ENCODE results near the gene CMSS1. TPM values are rescaled to one million over a fixed set of nuclear protein-coding genes. Genes with fewer than 3 reads are reported as not detected.

Gene CMSS1
- polyA plus RNA-seq, 1 donor from 2014 or later: 31.8 TPM

DNA sequence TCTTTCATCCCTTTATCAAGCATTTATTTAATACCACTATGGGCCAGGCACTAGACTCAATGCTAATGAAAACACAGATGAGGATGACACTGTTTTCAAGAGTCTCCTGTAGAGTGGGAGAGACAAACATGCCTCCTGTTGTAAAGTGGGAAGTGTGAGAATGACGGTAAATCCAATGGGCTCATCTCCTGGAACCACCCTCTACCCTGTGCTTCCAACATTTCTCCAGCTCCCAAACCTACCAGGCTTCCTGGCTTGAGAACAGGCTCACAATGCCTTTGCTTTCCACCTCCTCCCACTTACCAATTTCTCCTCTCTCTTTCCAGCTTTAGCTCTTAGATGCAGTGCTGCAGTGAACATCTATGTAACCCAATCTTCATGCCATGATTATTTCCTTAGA is 389.0 kb downstream of the CMSS1 start:
- no peak overlapping the region for H3K4me3 ChIP-seq (ENCODE audit: low read length)
- H3K9me2 ChIP-seq (ENCODE audit: insufficient read depth, low read length): no peaks in the 10 kb centered on the region
- no peaks in the 10 kb centered on the region for H3K27me3 ChIP-seq (ENCODE audit: insufficient read depth, low read depth, low read length)
- H3K9me3 ChIP-seq (ENCODE audit: low read length): no peaks in the 10 kb centered on the region
- H3K36me3 ChIP-seq (ENCODE audit: insufficient read depth, low read length): no peaks in the 10 kb centered on the region
- H3K27ac ChIP-seq (ENCODE audit: low read length): no peak overlapping the region
- no peaks in the 10 kb centered on the region for H3F3A ChIP-seq (ENCODE audit: insufficient read depth, low read length, poor library complexity, severe bottlenecking)
- no peaks in the 10 kb centered on the region for H4K20me1 ChIP-seq (ENCODE audit: insufficient read depth)
- no peak overlapping the region for H2AFZ ChIP-seq (ENCODE audit: low read depth, low read length)
- no peak overlapping the region for H3K9ac ChIP-seq (ENCODE audit: low read length)
- no peak for TF ChIP-seq RAD21 (conservative IDR thresholded peaks at IDR 0.05)
- TF ChIP-seq, protein P1, sequence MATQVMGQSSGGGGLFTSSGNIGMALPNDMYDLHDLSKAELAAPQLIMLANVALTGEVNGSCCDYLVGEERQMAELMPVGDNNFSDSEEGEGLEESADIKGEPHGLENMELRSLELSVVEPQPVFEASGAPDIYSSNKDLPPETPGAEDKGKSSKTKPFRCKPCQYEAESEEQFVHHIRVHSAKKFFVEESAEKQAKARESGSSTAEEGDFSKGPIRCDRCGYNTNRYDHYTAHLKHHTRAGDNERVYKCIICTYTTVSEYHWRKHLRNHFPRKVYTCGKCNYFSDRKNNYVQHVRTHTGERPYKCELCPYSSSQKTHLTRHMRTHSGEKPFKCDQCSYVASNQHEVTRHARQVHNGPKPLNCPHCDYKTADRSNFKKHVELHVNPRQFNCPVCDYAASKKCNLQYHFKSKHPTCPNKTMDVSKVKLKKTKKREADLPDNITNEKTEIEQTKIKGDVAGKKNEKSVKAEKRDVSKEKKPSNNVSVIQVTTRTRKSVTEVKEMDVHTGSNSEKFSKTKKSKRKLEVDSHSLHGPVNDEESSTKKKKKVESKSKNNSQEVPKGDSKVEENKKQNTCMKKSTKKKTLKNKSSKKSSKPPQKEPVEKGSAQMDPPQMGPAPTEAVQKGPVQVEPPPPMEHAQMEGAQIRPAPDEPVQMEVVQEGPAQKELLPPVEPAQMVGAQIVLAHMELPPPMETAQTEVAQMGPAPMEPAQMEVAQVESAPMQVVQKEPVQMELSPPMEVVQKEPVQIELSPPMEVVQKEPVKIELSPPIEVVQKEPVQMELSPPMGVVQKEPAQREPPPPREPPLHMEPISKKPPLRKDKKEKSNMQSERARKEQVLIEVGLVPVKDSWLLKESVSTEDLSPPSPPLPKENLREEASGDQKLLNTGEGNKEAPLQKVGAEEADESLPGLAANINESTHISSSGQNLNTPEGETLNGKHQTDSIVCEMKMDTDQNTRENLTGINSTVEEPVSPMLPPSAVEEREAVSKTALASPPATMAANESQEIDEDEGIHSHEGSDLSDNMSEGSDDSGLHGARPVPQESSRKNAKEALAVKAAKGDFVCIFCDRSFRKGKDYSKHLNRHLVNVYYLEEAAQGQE (IDR thresholded peaks at IDR 0.05; ENCODE audit: borderline replicate concordance): no peak
- TF ChIP-seq MXI1 (conservative IDR thresholded peaks at IDR 0.05; ENCODE audit: poor library complexity, severe bottlenecking): no peak
- TF ChIP-seq EZH2 (IDR thresholded peaks at IDR 0.05; ENCODE audit: borderline replicate concordance, insufficient read depth, low read length, poor library complexity, severe bottlenecking): no peak
- TF ChIP-seq SMC3 (conservative IDR thresholded peaks at IDR 0.05; ENCODE audit: poor library complexity): no peak
- TF ChIP-seq, protein P2, sequence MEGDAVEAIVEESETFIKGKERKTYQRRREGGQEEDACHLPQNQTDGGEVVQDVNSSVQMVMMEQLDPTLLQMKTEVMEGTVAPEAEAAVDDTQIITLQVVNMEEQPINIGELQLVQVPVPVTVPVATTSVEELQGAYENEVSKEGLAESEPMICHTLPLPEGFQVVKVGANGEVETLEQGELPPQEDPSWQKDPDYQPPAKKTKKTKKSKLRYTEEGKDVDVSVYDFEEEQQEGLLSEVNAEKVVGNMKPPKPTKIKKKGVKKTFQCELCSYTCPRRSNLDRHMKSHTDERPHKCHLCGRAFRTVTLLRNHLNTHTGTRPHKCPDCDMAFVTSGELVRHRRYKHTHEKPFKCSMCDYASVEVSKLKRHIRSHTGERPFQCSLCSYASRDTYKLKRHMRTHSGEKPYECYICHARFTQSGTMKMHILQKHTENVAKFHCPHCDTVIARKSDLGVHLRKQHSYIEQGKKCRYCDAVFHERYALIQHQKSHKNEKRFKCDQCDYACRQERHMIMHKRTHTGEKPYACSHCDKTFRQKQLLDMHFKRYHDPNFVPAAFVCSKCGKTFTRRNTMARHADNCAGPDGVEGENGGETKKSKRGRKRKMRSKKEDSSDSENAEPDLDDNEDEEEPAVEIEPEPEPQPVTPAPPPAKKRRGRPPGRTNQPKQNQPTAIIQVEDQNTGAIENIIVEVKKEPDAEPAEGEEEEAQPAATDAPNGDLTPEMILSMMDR (IDR thresholded peaks at IDR 0.05; ENCODE audit: poor library complexity, severe bottlenecking): no peak
- TF ChIP-seq TAF1 (IDR thresholded peaks at IDR 0.05; ENCODE audit: low read depth): no peak
- no peak for TF ChIP-seq EP300 (conservative IDR thresholded peaks at IDR 0.05; ENCODE audit: poor library complexity, severe bottlenecking)
- TF ChIP-seq POLR2AphosphoS5 (IDR thresholded peaks at IDR 0.05): no peak
- no peak overlapping the region for H3K4me2 ChIP-seq (ENCODE audit: low read length)
- H3K79me2 ChIP-seq (replicated peaks; ENCODE audit: insufficient read depth, low read length): no peaks in the 10 kb centered on the region

DNA sequence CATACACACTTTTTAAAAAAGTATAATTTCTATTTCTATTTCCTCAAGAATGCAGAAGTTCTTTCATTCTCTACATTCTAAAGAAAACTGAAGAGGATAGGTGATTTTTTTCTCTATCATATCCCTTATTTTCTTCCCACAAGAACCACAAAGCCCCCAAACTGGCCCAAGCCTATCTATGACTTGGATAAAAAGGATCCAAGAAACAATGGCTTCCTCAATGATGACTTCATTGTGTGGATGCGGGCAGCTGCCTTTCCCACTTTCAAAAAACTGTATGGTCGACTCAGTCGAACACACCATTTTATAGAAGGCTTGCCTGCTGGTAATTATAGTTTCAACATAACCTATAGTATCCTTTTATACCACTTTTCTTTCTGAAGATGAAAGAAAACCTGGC is 390.2 kb downstream of the CMSS1 start:
- Histone ChIP-seq H2AFZ (ENCODE audit: low read depth, low read length) (no peak overlapping the region), H3K79me2 (replicated peaks; ENCODE audit: insufficient read depth, low read length) (no peaks in the 10 kb centered on the region), H3K4me3 (ENCODE audit: low read length) (no peak overlapping the region), H3K27ac (ENCODE audit: low read length) (no peak overlapping the region), H3K36me3 (ENCODE audit: insufficient read depth, low read length) (no peaks in the 10 kb centered on the region), H3K27me3 (ENCODE audit: insufficient read depth, low read depth, low read length) (no peaks in the 10 kb centered on the region), H3F3A (ENCODE audit: insufficient read depth, low read length, poor library complexity, severe bottlenecking) (no peaks in the 10 kb centered on the region), H3K9me3 (ENCODE audit: low read length) (no peaks in the 10 kb centered on the region), H4K20me1 (ENCODE audit: insufficient read depth) (no peaks in the 10 kb centered on the region), H3K4me2 (ENCODE audit: low read length) (no peak overlapping the region), H3K9me2 (ENCODE audit: insufficient read depth, low read length) (no peaks in the 10 kb centered on the region), H3K9ac (ENCODE audit: low read length) (no peak overlapping the region)
- TF ChIP-seq TAF1 (IDR thresholded peaks at IDR 0.05; ENCODE audit: low read depth) (no peak), POLR2AphosphoS5 (IDR thresholded peaks at IDR 0.05) (no peak), EZH2 (IDR thresholded peaks at IDR 0.05; ENCODE audit: borderline replicate concordance, insufficient read depth, low read length, poor library complexity, severe bottlenecking) (no peak), RAD21 (conservative IDR thresholded peaks at IDR 0.05) (no peak), EP300 (conservative IDR thresholded peaks at IDR 0.05; ENCODE audit: poor library complexity, severe bottlenecking) (no peak), SMC3 (conservative IDR thresholded peaks at IDR 0.05; ENCODE audit: poor library complexity) (no peak), MXI1 (conservative IDR thresholded peaks at IDR 0.05; ENCODE audit: poor library complexity, severe bottlenecking) (no peak)
- TF ChIP-seq, protein P2 (IDR thresholded peaks at IDR 0.05; ENCODE audit: poor library complexity, severe bottlenecking): no peak
- TF ChIP-seq, protein P1 (IDR thresholded peaks at IDR 0.05; ENCODE audit: borderline replicate concordance): no peak
